Measurements from ENCODE around the gene CPB2.

The CPB2 gene

GRCh38 chr13:46104868-46105267 is at the start of gene CPB2:
TSS of gene CPB2 (minus strand) at chr13:46105033. CDS start at chr13:46105009, 24 bp downstream.
- DNase-seq, result no peak

GRCh38 chr13:46154136-46154801 is 49.4 kb upstream of the CPB2 start:
- DNase-seq, result no peak

GRCh38 chr13:46152627-46153328 is 47.9 kb upstream of the CPB2 start:
- DNase-seq, result no peak

- no peak for DNase-seq
Observed at GRCh38 chr13:46150134-46150693, 45.4 kb upstream of the CPB2 start.

- DNase-seq, result no peak
Observed at GRCh38 chr13:46149272-46150133, 44.7 kb upstream of the CPB2 start.

- DNase-seq, result no peak
Observed at GRCh38 chr13:46146898-46147297, 42.1 kb upstream of the CPB2 start.

- no peak for DNase-seq
Observed at GRCh38 chr13:46145950-46146349, 41.1 kb upstream of the CPB2 start.

GRCh38 chr13:46145135-46145534 is 40.3 kb upstream of the CPB2 start:
- no peak for DNase-seq

GRCh38 chr13:46143184-46143701 is 38.4 kb upstream of the CPB2 start:
- DNase-seq, result no peak

GRCh38 chr13:46142776-46143175 is 37.9 kb upstream of the CPB2 start:
- no peak for DNase-seq

GRCh38 chr13:46140044-46140443 is 35.2 kb upstream of the CPB2 start:
- no peak for DNase-seq

- no peak for DNase-seq
Observed at GRCh38 chr13:46137627-46138317, 32.9 kb upstream of the CPB2 start.

- DNase-seq, result no peak
Observed at GRCh38 chr13:46136688-46137087, 31.9 kb upstream of the CPB2 start.

GRCh38 chr13:46134961-46135522 is 30.2 kb upstream of the CPB2 start:
- DNase-seq, result no peak

- DNase-seq, result no peak
Observed at GRCh38 chr13:46134494-46134893, 29.7 kb upstream of the CPB2 start.

GRCh38 chr13:46132109-46132508 is 27.3 kb upstream of the CPB2 start:
- no peak for DNase-seq

- no peak for DNase-seq
Observed at GRCh38 chr13:46131705-46132104, 26.9 kb upstream of the CPB2 start.

- DNase-seq, result no peak
Observed at GRCh38 chr13:46129955-46130618, 25.3 kb upstream of the CPB2 start.

- DNase-seq, result no peak
Observed at GRCh38 chr13:46129124-46129523, 24.3 kb upstream of the CPB2 start.

GRCh38 chr13:46127358-46128023 is 22.7 kb upstream of the CPB2 start:
- no peak for DNase-seq

Data from activated CD4-positive, alpha-beta T cell treated with anti-CD3 and anti-CD28 coated beads, Interleukin-2, amount 50 U/mL, for 16 hours (primary cell).